GM19372 (cell line): ENCODE data around the gene CA12.
"Not testable (repeated sequence)": the region's sequence is repeated elsewhere in the genome, so short reads cannot be mapped to it uniquely, and the experiment has no call there.

Experiments
- ATAC-seq: cut with Tn5 transposase; IDR thresholded peaks from one replicate; pipeline ENCODE4 v1.9.1; 2021; ENCODE audit warnings: mild to moderate bottlenecking, low read depth, moderate library complexity; ENCODE audit not compliant: unreplicated experiment

CA12 gene

GRCh38 chr15:63381301-63382204 lies at the start of gene CA12:
Gene CA12, minus strand, starts transcription at chr15:63381846. Its CDS starts 126 bp downstream, at chr15:63381720.
- no peak for ATAC-seq

GRCh38 chr15:63430766-63431451 lies 49.3 kb upstream of the CA12 start:
- no peak for ATAC-seq

- no peak for ATAC-seq
Measured at GRCh38 chr15:63426552-63426951, 44.9 kb upstream of the CA12 start.

- ATAC-seq = no peak
Measured at GRCh38 chr15:63425426-63425985, 43.9 kb upstream of the CA12 start.

GRCh38 chr15:63422891-63423590 lies 41.4 kb upstream of the CA12 start:
- ATAC-seq = no peak

GRCh38 chr15:63421433-63421832 lies 39.8 kb upstream of the CA12 start:
- no peak for ATAC-seq

GRCh38 chr15:63420333-63420747 lies 38.7 kb upstream of the CA12 start:
- no peak for ATAC-seq

GRCh38 chr15:63418811-63419210 lies 37.2 kb upstream of the CA12 start:
- no peak for ATAC-seq

- no peak for ATAC-seq
Measured at GRCh38 chr15:63417721-63418120, 36.1 kb upstream of the CA12 start.

- ATAC-seq = not testable (repeated sequence)
Measured at GRCh38 chr15:63417274-63417673, 35.6 kb upstream of the CA12 start.

- no peak for ATAC-seq
Measured at GRCh38 chr15:63414474-63415120, 33.0 kb upstream of the CA12 start.

- ATAC-seq = no peak
Measured at GRCh38 chr15:63412551-63412950, 30.9 kb upstream of the CA12 start.

- no peak for ATAC-seq
Measured at GRCh38 chr15:63411866-63412265, 30.2 kb upstream of the CA12 start.

GRCh38 chr15:63409179-63409578 lies 27.5 kb upstream of the CA12 start:
- ATAC-seq = no peak

- ATAC-seq = no peak
Measured at GRCh38 chr15:63408524-63408923, 26.9 kb upstream of the CA12 start.

GRCh38 chr15:63407612-63408011 lies 26.0 kb upstream of the CA12 start:
- no peak for ATAC-seq

- ATAC-seq = no peak
Measured at GRCh38 chr15:63405683-63406390, 24.2 kb upstream of the CA12 start.

- no peak for ATAC-seq
Measured at GRCh38 chr15:63405159-63405558, 23.5 kb upstream of the CA12 start.

- ATAC-seq = no peak
Measured at GRCh38 chr15:63403254-63403945, 21.8 kb upstream of the CA12 start.
